LoVo (cell line): ENCODE data around the gene CEBPZOS.
A peak's percentile ranks its signal among the peaks of the same experiment; 100 is the strongest.
"Not testable (repeated sequence)": the region's sequence is repeated elsewhere in the genome, so short reads cannot be mapped to it uniquely, and the experiment has no call there.

Experiments
- DNase-seq: peaks from one replicate; pipeline ENCODE4 v3.0.0-alpha.2; 2016; ENCODE audit warnings: low spot score

The CEBPZOS gene

GRCh38 chr2:37191253-37191652 lies 5.0 kb upstream of the CEBPZOS start:
- no peak for DNase-seq

GRCh38 chr2:37191747-37192146 lies 4.5 kb upstream of the CEBPZOS start:
- DNase-seq: no peak

- DNase-seq: no peak
These were observed 3.7 kb upstream of the CEBPZOS start for GRCh38 chr2:37192551-37192950.

- not testable (repeated sequence) for DNase-seq
These were observed 405 bp upstream of the CEBPZOS start for GRCh38 chr2:37195862-37196319.

- no peak for DNase-seq
These were observed 2.4 kb downstream of the CEBPZOS start for GRCh38 chr2:37198681-37199065.

- DNase-seq: no peak
These were observed 4.9 kb downstream of the CEBPZOS start for GRCh38 chr2:37201208-37201607.

GRCh38 chr2:37201766-37202165 lies 5.5 kb downstream of the CEBPZOS start:
- DNase-seq: no peak

GRCh38 chr2:37203708-37204107 lies 7.4 kb downstream of the CEBPZOS start:
- DNase-seq: no peak

GRCh38 chr2:37205071-37205661 lies 8.9 kb downstream of the CEBPZOS start:
- DNase-seq: not testable (repeated sequence)

GRCh38 chr2:37205689-37206341 lies 9.5 kb downstream of the CEBPZOS start:
- no peak for DNase-seq

- DNase-seq: not testable (repeated sequence)
These were observed 10.5 kb downstream of the CEBPZOS start for GRCh38 chr2:37206760-37207159.

- DNase-seq: no peak
These were observed 14.9 kb downstream of the CEBPZOS start for GRCh38 chr2:37211212-37211611.

- DNase-seq: no peak
These were observed 15.6 kb downstream of the CEBPZOS start for GRCh38 chr2:37211939-37212338.

- DNase-seq: no peak
These were observed 19.0 kb downstream of the CEBPZOS start for GRCh38 chr2:37215250-37215649.

GRCh38 chr2:37219046-37219445 lies 22.8 kb downstream of the CEBPZOS start:
- DNase-seq: no peak

- DNase-seq: no peak
These were observed 26.8 kb downstream of the CEBPZOS start for GRCh38 chr2:37223131-37223530.

- no peak for DNase-seq
These were observed 27.8 kb downstream of the CEBPZOS start for GRCh38 chr2:37224063-37224462.

GRCh38 chr2:37225129-37225528 lies 28.8 kb downstream of the CEBPZOS start:
- DNase-seq: not testable (repeated sequence)

GRCh38 chr2:37226863-37227262 lies 30.6 kb downstream of the CEBPZOS start:
- no peak for DNase-seq

GRCh38 chr2:37228788-37229187 lies 32.5 kb downstream of the CEBPZOS start:
- DNase-seq: no peak

GRCh38 chr2:37230581-37230980 lies 34.3 kb downstream of the CEBPZOS start:
- DNase-seq: peak; percentile 8

- peak; percentile 95 for DNase-seq
These were observed 35.2 kb downstream of the CEBPZOS start, which contains the start of the genes CEBPZ and NDUFAF7 for GRCh38 chr2:37231241-37232130. TSS of gene CEBPZ (minus strand) at chr2:37231596. CDS start at chr2:37231567, 29 bp downstream. TSS of gene NDUFAF7 (plus strand) at chr2:37231658. CDS start at chr2:37231706, 48 bp downstream.
